ENCODE results near the gene RPS6KA6. TPM values are rescaled to one million over a fixed set of nuclear protein-coding genes. Genes with fewer than 3 reads are reported as not detected.

RPS6KA6 gene
- under 1 TPM; 0.11 to 0.71 TPM for total RNA-seq

DNA sequence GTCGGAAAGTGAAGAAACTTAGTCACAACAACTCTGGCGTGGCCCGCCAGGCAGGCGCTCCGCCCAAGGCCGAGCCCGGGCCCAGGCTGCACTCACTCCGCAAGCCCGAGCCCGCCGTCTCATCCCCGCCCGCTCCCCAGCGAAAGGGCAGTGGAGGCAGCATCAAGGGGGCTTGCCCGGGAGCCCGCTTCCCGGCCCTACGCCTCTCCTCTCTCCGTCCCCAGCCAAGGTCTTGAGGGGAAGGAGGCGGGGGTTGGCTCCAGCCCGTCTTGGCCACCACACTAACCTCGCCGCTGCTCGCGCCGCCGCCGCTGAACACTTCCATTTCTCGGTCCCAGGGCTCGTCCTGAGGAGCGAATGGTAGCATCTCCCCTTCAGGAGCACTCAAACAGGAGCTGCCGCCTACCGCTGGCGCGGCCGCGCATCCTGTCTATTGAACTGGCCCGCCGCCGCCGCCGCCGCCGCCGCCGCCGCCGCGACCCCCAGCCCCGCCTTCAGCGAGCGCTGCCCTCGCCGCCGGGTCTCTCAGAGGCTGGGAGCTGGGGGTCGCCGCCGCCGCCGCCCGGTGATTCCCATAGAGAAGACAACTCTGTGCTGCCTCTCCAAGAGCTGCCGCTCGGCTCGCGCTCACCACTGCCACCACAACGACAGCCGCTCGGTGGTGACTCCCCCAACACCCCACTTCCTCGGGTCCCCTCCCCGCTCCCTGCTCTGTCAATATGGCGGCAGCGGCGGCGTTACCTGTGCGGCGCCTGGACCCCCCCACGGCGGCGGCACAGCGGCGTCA, at the start of gene RPS6KA6:
Gene RPS6KA6 (minus strand): TSS at position 667 of the 787 bp plus-strand sequence. CDS start 300 bp downstream, at position 367.
- peaks cover 20% of the 10 kb centered on the region for H3K27me3 Mint-ChIP-seq
- ATAC-seq (replicated peaks): no peak
- peaks cover 8% of the 10 kb centered on the region for H3K9me3 Mint-ChIP-seq
- no peaks in the 10 kb centered on the region for H3K36me3 Mint-ChIP-seq (ENCODE audit: low read depth)
- H3K27ac Mint-ChIP-seq: no peak within 1 kb of the TSS
- peak within 1 kb of the TSS; percentile 37 for H3K4me3 Mint-ChIP-seq
- H3K4me1 Mint-ChIP-seq: no peaks in the 10 kb centered on the region

DNA sequence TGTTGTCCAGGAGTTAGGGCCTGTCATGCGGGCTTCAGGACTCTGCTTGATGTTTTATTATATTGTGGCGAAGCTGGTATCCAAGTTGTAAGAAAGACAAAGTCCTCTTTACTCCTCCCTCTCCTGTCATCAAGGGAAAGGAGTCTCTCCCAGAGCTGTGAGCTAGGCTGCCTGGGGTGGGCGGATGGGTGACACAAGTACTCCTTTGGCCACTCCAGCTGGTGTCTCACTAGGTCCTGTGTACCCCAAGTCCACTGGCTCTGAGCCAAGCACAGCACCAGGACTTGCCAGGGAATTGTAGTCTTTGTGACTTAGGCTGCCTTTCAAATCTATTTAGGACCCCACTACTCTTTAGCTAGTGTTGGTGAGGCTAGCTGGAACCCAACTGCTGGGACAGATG, 36.7 kb upstream of the RPS6KA6 start:
- Mint-ChIP-seq H3K4me3 (no peak overlapping the region), H3K27ac (no peak overlapping the region), H3K36me3 (ENCODE audit: low read depth) (no peaks in the 10 kb centered on the region), H3K27me3 (no peaks in the 10 kb centered on the region), H3K9me3 (no peaks in the 10 kb centered on the region), H3K4me1 (no peaks in the 10 kb centered on the region)
- no peak for ATAC-seq (replicated peaks)

DNA sequence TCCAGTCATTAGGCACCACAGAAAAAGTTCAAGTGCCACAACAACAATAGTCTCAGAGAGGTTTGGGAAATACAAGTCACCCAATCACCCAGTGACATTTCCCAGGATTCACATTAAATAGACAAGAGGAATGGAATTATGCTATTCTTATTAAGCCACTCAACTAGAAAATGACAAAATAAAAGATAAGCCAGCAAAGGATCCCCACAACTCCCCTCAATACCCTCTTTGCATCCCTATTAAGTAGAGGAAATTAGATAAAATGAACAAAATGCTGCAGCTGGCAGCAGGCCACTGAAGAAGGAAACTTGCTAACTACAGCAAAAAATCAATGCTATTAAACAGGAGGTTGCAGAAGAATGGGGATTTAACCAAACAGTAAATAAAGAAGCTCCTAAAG, 35.3 kb upstream of the RPS6KA6 start:
- no peaks in the 10 kb centered on the region for H3K27me3 Mint-ChIP-seq
- no peaks in the 10 kb centered on the region for H3K36me3 Mint-ChIP-seq (ENCODE audit: low read depth)
- ATAC-seq (replicated peaks): no peak
- no peak overlapping the region for H3K4me3 Mint-ChIP-seq
- H3K27ac Mint-ChIP-seq: no peak overlapping the region
- no peaks in the 10 kb centered on the region for H3K9me3 Mint-ChIP-seq
- H3K4me1 Mint-ChIP-seq: no peaks in the 10 kb centered on the region

DNA sequence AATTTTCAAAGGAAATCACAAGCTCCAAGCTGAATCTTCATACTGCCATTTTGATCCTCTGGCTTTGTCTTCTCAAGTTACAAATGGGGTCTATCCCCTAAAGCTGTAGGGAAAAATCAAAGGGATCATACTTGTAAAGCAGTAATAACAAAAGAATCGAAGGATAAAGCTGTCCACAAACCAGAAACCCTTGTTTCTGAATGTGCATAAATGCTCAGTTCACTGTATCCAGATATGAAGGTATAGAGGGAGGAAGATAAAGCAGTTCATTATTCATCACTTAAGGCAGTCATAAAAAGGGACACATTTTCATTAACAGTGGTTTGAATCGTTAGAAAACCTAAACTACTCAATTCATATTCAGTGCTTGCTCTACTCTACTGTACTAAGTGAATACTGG, 33.2 kb upstream of the RPS6KA6 start:
- Mint-ChIP-seq H3K4me3 (no peak overlapping the region), H3K36me3 (ENCODE audit: low read depth) (no peaks in the 10 kb centered on the region), H3K9me3 (no peaks in the 10 kb centered on the region), H3K27ac (no peak overlapping the region), H3K27me3 (no peaks in the 10 kb centered on the region), H3K4me1 (no peaks in the 10 kb centered on the region)
- ATAC-seq (replicated peaks): no peak

DNA sequence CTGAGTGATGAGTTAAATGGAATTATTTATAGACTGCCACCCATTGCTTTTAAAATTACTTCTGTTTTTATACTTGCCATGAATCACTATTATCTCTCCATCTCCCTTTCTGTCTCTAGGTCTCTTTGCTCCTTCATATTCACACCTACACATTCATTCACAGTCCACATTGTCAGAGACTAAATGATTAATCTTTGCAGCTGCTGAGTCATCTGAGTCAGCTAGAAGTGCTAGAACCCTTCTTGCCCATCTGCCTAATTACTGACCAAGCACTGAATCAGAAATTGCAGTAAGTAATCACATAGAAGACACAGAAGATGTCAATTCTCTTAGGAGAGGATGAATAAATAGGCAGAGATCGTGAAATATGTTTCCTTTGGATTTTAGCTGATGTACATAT, 31.6 kb upstream of the RPS6KA6 start:
- no peaks in the 10 kb centered on the region for H3K9me3 Mint-ChIP-seq
- no peak overlapping the region for H3K27ac Mint-ChIP-seq
- H3K4me1 Mint-ChIP-seq: no peaks in the 10 kb centered on the region
- no peak overlapping the region for H3K4me3 Mint-ChIP-seq
- no peaks in the 10 kb centered on the region for H3K36me3 Mint-ChIP-seq (ENCODE audit: low read depth)
- ATAC-seq (replicated peaks): no peak
- H3K27me3 Mint-ChIP-seq: no peaks in the 10 kb centered on the region

DNA sequence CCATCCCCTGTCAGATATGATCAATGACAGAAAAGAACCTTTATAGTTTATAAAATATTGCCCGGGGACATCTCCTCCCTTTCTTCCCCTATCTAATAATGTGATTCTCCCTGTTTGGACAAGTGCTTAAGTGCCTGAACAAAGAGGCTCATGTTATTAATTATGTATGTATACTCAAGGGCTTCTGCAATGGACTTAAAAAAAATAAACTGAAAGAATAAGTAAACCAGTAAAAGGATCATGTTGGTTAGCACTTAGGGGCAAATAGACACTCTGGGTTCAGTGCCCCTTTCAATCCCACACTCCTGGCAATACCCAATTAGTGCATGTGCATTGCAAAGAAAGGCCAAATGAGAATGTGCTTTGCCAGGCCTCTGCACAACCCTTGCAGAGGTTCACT, 30.7 kb upstream of the RPS6KA6 start:
- H3K36me3 Mint-ChIP-seq (ENCODE audit: low read depth): no peaks in the 10 kb centered on the region
- ATAC-seq (replicated peaks): no peak
- H3K9me3 Mint-ChIP-seq: no peaks in the 10 kb centered on the region
- H3K27ac Mint-ChIP-seq: no peak overlapping the region
- no peak overlapping the region for H3K4me3 Mint-ChIP-seq
- H3K27me3 Mint-ChIP-seq: no peaks in the 10 kb centered on the region
- no peaks in the 10 kb centered on the region for H3K4me1 Mint-ChIP-seq

DNA sequence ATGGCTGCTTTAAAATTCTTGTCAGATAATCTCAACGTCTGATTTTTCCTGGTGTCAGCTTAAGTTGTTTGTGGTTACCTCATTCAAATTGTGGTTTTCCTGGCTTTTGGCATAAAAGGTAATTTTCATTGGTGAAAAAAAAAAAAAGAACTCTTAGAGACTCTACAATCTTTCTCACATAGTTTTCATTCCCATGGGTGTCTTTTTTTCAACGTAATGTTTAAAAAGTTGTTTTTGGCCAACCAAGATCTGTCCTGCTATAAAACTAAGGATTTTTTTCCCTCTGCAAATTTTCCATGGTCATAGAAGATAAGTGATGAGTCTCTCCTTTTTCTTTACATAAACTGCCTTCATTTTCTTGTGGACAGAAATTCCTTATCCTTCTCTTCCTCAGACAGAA, 28.9 kb upstream of the RPS6KA6 start:
- Mint-ChIP-seq H3K4me3 (no peak overlapping the region), H3K9me3 (no peaks in the 10 kb centered on the region), H3K27me3 (no peaks in the 10 kb centered on the region), H3K36me3 (ENCODE audit: low read depth) (no peaks in the 10 kb centered on the region), H3K4me1 (no peaks in the 10 kb centered on the region), H3K27ac (no peak overlapping the region)
- ATAC-seq (replicated peaks): no peak

DNA sequence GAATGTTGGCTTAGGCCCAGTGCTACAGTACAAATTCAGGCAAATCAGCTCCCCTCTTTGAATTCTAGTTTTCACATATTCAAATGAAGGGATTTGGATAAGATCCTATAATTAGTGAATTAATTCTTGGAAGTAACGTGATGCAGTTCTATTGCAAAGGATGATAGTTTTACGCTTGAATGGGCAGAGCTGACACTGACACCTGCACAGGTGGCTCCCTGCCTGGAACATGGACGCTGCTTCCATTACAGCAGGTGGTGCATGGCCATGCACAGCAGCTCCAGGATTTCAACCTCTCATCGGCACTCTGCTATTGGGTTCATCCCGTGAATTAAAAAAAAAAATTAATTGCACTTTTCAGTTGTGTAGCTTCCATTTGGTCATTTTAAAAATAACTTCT, 28.4 kb upstream of the RPS6KA6 start:
- no peaks in the 10 kb centered on the region for H3K9me3 Mint-ChIP-seq
- no peaks in the 10 kb centered on the region for H3K36me3 Mint-ChIP-seq (ENCODE audit: low read depth)
- H3K4me1 Mint-ChIP-seq: no peaks in the 10 kb centered on the region
- H3K27me3 Mint-ChIP-seq: no peaks in the 10 kb centered on the region
- H3K27ac Mint-ChIP-seq: no peak overlapping the region
- no peak for ATAC-seq (replicated peaks)
- no peak overlapping the region for H3K4me3 Mint-ChIP-seq

DNA sequence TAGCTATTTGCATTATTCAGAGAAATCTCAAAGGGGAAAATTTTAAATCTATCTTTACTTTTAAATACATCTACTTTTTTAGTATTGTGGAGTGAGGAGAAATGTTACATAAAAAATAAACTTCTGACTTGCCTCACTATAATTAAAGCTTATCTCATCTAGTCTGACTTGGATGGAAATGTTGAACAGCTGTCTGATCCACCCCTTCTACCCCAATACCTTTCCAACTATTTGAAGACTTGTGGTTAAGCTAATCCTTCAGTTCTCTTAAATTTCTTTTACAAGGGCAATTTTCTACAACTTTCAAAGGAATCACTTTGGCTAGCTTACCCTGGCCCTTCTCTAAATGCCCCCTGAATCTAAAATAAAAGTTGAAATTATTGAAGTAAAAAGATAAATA, 17.3 kb upstream of the RPS6KA6 start:
- H3K27me3 Mint-ChIP-seq: no peaks in the 10 kb centered on the region
- no peaks in the 10 kb centered on the region for H3K4me1 Mint-ChIP-seq
- H3K9me3 Mint-ChIP-seq: no peaks in the 10 kb centered on the region
- no peak overlapping the region for H3K4me3 Mint-ChIP-seq
- ATAC-seq (replicated peaks): no peak
- no peak overlapping the region for H3K27ac Mint-ChIP-seq
- no peaks in the 10 kb centered on the region for H3K36me3 Mint-ChIP-seq (ENCODE audit: low read depth)

DNA sequence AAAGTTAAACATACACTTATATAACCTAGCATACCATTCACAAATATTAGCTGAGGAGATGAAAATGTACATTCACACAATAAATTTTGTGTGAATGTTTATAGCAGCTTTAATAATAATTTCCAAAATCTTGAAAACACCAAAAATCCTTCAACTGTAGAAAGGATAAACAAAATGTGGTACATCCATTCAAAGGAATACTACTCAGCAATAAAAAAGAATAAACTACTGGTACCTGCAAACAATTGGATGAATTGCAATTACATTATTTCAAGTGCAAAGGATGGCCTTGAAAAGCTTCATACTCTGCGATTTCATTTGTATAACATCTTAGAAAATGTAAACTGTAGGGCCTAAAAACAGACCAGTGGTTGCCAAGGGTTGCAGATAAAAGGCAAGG, 11.7 kb upstream of the RPS6KA6 start:
- H3K4me3 Mint-ChIP-seq: no peak overlapping the region
- H3K27me3 Mint-ChIP-seq: no peaks in the 10 kb centered on the region
- H3K27ac Mint-ChIP-seq: no peak overlapping the region
- ATAC-seq (replicated peaks): no peak
- H3K4me1 Mint-ChIP-seq: no peaks in the 10 kb centered on the region
- no peaks in the 10 kb centered on the region for H3K9me3 Mint-ChIP-seq
- no peaks in the 10 kb centered on the region for H3K36me3 Mint-ChIP-seq (ENCODE audit: low read depth)

DNA sequence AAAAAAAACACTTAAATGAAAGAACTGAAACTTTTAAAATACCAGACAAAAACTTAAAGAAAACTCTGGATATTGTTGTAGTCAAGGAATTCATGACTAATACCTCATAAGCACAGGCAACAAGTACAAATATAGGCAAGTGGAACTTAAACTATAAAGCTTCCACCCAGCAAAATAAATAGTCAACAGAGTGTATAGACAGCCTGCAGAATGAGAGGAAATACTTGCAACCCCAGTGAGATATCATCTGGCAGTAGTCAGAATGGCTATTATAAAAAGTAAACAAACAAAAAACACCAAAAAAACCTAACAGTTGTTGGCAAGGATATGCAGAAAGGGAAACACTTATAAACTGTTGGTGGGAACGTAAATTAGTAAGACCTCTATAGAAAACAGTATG, 9.6 kb upstream of the RPS6KA6 start:
- no peak overlapping the region for H3K27ac Mint-ChIP-seq
- ATAC-seq (replicated peaks): no peak
- no peaks in the 10 kb centered on the region for H3K4me1 Mint-ChIP-seq
- H3K9me3 Mint-ChIP-seq: no peaks in the 10 kb centered on the region
- no peaks in the 10 kb centered on the region for H3K36me3 Mint-ChIP-seq (ENCODE audit: low read depth)
- no peak overlapping the region for H3K4me3 Mint-ChIP-seq
- no peaks in the 10 kb centered on the region for H3K27me3 Mint-ChIP-seq

DNA sequence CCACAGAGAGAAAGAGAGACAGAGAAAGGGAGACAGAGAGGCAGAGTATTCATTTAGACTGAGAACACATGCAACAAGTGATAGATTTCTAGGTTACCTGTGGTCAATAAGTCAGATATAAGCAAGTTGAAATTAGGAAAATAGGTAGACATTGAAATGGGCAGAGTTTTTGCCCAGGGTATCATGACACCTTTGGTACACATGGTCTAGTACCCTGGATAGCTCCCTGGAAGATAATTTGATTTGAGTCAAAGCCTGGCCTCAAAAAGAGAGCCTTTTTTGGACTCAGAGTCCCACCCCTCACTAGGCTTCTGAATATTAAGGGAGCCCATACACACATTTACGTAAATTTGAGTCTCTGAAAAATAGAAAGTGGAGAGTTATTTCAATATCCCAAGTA, 4.0 kb upstream of the RPS6KA6 start:
- no peak for ATAC-seq (replicated peaks)
- Mint-ChIP-seq H3K27me3 (peaks cover 9% of the 10 kb centered on the region), H3K4me3 (no peak overlapping the region), H3K4me1 (no peaks in the 10 kb centered on the region), H3K27ac (no peak overlapping the region), H3K36me3 (ENCODE audit: low read depth) (no peaks in the 10 kb centered on the region), H3K9me3 (peaks cover 5% of the 10 kb centered on the region)

DNA sequence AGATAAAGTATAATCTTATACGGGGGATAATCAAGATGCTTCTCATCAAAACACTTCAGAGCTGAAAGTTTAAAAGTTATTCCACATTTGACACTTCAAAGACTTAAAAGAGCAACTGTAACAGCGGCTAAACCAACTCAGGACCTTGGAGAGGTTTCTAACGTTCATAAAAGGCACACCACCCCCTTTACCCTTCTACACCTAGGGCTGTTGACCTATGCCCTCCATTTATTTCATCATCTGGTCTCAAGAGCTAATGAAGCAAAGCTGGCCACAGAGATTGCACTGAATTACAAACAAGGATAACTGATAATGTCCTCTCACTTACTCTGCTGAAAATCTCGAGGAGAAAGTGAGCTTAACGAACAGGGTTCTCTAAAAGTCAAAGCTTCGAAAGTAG, 1.1 kb upstream of the RPS6KA6 start:
- H3K27ac Mint-ChIP-seq: no peak overlapping the region
- peaks cover 17% of the 10 kb centered on the region for H3K27me3 Mint-ChIP-seq
- no peaks in the 10 kb centered on the region for H3K36me3 Mint-ChIP-seq (ENCODE audit: low read depth)
- no peak for ATAC-seq (replicated peaks)
- peaks cover 5% of the 10 kb centered on the region for H3K9me3 Mint-ChIP-seq
- H3K4me3 Mint-ChIP-seq: no peak overlapping the region
- no peaks in the 10 kb centered on the region for H3K4me1 Mint-ChIP-seq

DNA sequence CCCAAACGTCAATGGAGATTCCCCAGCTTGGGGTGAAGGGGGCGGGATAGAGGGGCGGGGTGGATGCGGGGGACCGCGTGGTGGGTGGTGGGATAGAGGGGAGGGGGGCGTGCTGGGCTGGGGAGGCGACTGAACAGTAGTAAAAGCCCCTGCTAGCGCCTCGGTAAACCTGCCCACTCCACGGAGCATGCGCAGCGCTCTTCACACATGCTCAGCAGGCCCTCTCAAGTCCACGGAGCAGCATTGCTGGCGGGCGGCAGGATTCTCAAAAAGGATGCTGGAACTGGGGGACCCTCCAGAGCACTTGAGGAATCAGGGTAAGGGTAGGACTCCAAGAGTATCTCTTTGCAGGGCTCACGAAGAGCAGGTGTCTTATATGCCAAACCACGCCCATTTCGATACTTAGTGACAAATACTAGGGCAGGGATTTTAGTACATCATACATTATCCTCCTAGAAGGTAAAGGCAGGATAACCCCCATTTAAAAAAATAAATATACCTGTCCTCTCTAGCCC, 378 bp upstream of the RPS6KA6 start:
- H3K9me3 Mint-ChIP-seq: peaks cover 6% of the 10 kb centered on the region
- no peaks in the 10 kb centered on the region for H3K36me3 Mint-ChIP-seq (ENCODE audit: low read depth)

DNA sequence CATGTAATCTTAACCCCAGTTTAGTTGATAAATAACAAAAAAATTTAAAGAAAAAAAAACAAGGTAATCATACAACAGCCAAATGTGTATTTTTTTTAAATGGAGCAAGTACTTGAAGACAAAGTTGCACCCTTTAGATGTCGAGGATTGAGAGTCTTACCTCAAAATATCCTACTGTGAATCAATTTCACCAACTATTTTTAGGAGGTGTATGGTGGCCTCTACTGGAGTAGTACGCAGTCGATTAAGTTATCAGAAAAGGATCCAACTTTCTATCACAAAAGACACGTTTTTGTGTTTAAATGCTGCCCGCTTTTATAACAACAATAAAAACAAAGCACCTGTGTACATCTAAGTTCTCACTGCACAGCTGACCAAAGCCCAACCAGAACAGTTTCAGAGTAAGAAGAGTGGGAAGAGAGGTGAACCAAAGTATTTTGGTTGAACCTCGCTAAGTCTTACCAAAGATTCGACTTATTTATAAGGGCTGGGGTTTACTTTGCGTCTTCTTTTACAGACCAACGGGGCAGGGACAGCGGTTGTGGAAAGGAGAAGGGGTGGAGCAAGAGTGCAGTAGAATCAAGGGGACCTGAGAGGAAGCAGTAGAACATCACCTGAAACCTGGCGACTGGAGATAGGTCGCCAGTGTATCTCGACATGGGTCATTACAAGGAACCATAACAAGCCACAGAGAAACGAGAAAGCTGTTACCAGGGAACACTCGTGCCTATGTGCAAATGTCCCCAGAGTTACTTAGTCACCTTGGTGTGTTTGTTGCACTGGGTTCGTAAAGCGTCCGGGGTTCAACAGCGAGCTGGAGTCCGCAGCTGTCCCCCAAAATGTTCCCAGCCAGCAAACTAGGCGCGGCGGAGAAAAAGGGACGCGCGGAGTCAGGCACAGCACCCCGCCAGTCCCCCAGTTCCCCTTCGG, 1.1 kb downstream of the RPS6KA6 start:
- Mint-ChIP-seq H3K9me3 (peaks cover 8% of the 10 kb centered on the region), H3K4me1 (no peaks in the 10 kb centered on the region), H3K4me3 (peak overlapping the region; percentile 37), H3K27me3 (peaks cover 20% of the 10 kb centered on the region), H3K36me3 (ENCODE audit: low read depth) (no peaks in the 10 kb centered on the region), H3K27ac (no peak overlapping the region)
- no peak for ATAC-seq (replicated peaks)

More for the DNA sequence above, 378 bp upstream of the RPS6KA6 start:
- no peaks in the 10 kb centered on the region for H3K4me1 Mint-ChIP-seq
- no peak for ATAC-seq (replicated peaks)
- H3K4me3 Mint-ChIP-seq: peak overlapping the region; percentile 6
- H3K27me3 Mint-ChIP-seq: peaks cover 19% of the 10 kb centered on the region
- no peak overlapping the region for H3K27ac Mint-ChIP-seq
